Activated CD4-positive, alpha-beta T cell treated with anti-CD3 and anti-CD28 coated beads, Interleukin-2, Interleukin-6, amounts not matched to agents 100 ng/mL and 50 ng/mL, durations not matched to agents 16 hours and 8 hours (primary cell): ENCODE data around the gene TMEM25.
"Not testable (repeated sequence)": the region's sequence is repeated elsewhere in the genome, so short reads cannot be mapped to it uniquely, and the experiment has no call there.

ENCODE experiments used
- DNase-seq: peaks from one replicate; pipeline ENCODE4 v3.0.0-alpha.2; 2020

The TMEM25 gene

DNA sequence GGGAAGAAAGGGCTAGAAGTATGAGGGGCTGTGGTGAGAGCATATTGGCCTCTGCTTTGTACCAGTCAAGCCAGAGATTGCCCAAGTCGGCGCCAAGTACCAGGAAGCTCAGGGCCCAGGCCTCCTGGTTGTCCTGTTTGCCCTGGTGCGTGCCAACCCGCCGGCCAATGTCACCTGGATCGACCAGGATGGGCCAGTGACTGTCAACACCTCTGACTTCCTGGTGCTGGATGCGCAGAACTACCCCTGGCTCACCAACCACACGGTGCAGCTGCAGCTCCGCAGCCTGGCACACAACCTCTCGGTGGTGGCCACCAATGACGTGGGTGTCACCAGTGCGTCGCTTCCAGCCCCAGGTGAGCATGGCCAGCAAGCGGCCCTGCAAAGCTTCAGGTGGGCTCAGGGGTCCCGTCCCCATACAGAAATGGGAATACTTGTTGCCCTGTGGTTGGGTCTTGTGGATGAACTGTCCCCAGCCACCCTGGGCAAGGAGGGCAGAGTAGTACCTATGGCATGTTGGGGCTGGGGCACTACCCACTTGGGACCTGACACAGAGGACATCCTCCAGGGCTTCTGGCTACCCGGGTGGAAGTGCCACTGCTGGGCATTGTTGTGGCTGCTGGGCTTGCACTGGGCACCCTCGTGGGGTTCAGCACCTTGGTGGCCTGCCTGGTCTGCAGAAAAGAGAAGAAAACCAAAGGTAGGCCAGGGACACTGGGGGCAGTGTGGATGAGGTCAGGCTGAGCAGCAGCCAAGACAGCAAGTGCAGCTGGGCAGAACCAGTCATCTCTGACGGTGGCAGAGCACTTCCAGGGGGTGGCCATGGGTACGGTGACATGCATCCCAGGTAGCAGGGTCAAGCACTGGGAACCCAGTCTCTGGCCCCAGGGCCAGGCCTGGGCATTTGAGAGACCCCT, 2.1 kb downstream of the TMEM25 start:
- DNase-seq = no peak

- no peak for DNase-seq
Measured at GRCh38 chr11:118533769-118534729, 3.1 kb downstream of the TMEM25 start.

GRCh38 chr11:118535261-118535660, 4.3 kb downstream of the TMEM25 start:
- DNase-seq = no peak

DNA sequence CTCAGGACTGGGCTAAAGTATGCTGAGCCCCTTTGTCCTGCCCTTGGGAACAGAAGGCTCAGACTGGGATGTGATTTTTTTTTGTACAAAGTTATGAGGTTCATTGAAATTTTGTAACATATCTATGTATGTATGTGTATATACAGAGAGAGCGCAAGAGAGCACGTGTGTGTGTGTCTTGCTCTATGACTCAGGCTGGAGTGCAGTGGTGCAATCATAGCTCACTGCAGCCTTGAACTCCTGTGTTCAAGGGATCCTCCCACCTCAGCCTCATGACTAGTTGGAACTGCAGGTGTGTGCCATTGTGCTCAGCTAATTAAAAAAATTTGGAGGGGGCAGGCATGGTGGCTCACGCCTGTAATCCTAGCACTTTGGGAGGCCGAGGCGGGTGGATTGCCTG, 5.7 kb downstream of the TMEM25 start:
- no peak for DNase-seq

DNA sequence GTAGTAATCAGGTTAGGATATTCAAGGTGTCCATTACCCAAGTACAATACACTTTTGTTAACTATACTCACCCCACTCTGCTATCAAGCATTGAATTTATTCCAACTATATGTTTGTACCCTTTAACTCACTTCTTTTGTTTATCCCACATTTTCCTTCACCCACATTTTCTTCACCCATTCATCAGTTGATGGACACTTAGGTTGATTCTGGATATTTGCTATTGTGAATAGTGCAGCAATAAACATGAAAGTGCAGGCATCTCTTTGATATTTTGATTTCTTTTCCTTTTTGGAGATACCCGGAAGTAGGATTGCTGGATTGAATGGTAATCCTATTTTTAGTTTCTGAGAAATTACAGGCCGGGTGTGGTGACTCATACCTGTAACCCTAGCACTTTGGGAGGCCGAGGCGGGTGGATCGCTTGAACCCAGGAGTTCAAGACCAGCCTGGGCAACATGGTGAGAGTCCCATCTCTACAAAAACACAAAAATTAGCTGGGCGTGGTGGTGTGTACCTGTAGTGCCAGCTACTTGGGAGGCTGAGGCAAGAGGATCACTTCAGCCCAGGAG, 6.5 kb downstream of the TMEM25 start:
- DNase-seq = no peak

- no peak for DNase-seq
Measured at GRCh38 chr11:118544010-118544646, 13.1 kb downstream of the TMEM25 start.

DNA sequence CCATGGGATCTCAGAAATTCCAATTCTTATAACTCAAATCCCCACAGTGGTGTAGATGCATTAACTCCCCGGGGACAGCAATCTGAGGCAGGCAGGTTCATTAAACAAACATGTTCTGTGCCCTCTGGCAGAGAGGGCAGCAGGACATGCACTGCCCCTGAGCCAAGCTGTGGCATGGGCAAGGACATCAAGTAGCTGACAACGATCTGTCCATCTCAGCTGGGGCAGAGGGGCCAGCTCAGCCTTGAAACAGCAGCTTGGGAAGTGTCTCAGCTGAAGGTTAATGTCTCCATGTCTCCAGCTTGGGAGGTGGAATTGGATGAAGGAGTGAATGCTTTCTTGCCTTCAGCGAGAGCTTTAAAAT, 13.6 kb downstream of the TMEM25 start:
- DNase-seq = no peak

- no peak for DNase-seq
Measured at GRCh38 chr11:118545533-118545932, 14.5 kb downstream of the TMEM25 start.

DNA sequence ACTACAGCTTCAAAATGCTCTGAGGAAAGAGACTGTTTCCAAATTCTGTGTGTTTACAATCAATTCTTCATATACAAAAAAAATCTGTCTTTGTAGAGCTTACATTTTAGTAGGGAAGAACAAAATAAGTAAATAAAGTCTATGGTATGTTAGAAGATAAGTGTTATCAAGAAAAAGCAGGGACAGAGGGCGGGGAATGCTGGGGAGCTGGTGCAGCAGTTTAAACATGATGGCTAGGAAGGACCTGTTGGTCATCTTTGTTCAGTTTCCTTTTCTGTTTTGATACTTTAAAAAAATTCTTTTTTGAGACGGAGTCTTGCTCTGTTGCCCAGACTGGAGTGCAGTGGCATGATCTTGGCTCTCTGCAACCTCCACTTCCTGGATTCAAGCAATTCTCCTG, 16.1 kb downstream of the TMEM25 start:
- no peak for DNase-seq

GRCh38 chr11:118552341-118552740, 21.3 kb downstream of the TMEM25 start:
- no peak for DNase-seq

GRCh38 chr11:118560806-118561205, 29.8 kb downstream of the TMEM25 start:
- no peak for DNase-seq

GRCh38 chr11:118565051-118565450, 34.1 kb downstream of the TMEM25 start:
- DNase-seq = no peak

- DNase-seq = no peak
Measured at GRCh38 chr11:118569670-118570069, 38.7 kb downstream of the TMEM25 start.

DNA sequence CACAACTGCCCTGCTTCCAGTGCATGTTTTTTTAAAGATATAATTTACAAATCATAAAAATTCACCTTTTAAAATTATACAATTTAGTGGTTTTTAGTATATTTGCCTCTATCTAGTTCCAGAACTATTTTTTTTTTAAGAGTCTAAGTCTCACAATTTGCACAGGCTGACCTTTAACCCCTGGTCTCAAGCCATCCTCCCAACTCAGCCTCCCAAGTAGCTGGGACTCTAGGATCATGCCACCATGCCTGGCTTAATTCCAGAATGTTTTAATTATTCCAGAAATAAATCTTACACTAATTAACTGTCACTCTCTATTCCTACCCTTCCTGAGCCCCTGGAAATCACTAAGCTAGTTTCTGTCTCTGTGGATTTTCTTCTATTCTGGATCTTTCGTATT, 39.8 kb downstream of the TMEM25 start:
- no peak for DNase-seq

DNA sequence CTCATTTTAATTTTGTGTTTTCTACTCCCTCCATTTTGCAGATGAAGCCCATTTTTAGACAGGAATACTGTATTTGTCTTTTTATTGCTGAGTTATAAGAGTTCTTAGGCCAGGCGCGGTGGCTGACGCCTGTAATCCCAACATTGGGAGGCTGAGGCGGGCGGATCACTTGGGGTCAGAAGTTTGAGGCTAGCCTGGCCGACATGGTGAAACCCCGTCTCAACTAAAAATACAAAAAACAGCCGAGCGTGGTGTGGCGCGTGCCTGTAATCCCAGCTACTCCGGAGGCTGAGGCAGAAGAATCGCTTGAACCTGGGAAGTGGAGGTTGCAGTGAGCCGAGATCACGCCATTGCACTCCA, 40.7 kb downstream of the TMEM25 start:
- not testable (repeated sequence) for DNase-seq

DNA sequence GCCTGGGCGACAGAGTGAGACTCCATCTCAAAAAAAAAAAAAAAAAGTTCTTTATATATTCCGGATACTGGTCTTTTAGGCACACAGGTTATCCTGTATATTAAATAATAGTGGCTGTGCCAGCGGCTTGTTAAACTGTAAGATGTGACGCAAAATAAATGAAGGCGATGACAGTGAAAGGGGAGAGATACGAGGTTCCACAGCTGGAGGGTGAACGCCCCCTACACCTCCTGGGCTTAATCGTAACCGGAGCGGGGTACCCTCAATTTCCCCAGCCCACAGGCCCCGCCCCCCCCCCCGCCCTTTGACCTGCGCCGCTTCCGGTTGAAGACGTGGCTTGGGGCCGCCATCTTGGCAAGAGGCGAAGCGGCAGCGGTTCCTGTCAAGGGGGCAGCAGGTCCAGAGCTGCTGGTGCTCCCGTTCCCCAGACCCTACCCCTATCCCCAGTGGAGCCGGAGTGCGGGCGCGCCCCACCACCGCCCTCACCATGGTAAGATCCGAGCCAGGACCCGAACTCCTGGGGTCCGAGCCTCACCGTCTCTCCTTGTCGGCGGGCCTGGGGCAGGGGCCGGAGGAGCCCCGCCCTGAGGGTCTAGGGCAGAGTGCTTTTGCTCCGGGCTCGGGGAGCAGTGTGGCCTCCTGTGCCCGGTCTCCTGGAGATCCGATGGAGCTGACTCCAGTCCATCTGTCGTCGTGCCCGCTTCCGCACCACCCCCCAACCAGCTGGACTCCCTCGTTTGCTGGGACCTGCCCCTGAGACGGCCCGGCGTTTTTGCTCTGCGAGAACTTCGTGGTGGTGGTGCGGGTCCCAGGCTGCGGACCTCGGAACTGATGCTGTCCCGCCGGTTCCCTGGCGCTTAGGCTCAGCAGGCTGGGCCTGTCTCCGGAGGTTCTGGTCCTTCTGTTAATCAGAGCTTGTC, 41.3 kb downstream of the TMEM25 start, which contains the start of gene ARCN1:
Gene ARCN1, plus strand, starts transcription at position 349 of the 920 bp plus-strand sequence. Its CDS starts 139 bp downstream, at position 488.
- peak; percentile 87 for DNase-seq

DNA sequence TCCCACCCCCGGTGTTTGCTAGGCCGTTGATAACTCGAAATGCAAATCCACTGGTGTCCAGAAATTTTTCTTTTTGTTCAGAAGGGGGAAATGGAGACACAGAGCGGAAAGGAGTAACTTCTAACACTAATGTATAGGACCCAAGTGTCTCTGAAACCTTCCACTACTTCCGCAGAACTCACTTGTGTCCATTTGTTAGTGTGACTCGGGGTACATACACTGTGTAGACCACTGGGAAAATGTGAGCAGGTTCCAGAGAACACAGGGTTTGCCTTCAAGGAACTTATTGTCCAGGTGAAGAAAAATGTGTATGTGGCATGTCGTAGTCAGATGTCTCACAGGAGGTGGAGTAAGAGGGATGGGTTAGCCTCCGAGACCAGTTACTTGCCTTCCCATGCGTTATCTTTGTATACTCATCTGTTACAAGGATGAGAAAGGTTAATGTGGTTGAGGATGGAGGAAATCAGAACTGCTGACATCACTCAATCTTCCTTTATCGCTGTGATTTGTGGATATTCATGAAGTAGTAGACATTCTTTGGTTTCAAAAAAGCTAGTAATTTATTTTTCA, 42.1 kb downstream of the TMEM25 start:
- peak; percentile 67 for DNase-seq

DNA sequence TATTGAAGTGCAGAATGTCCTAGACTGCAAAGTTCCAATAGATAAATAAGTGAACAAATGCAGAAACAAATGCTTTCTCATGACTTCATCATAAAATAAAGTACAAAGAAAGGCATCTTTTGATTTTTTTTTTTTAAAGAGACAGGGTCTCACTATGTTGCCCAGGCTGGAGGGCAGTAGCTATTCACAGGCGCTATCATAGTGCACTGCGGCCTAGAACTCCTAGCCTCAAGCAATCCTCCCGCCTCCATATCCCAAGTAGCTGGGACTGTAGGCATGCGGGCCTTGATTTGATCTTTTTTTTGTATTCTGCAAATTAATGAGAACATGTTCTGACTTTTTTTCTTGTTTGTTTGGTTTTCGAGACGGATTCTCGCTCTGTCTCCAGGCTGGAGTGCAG, 43.6 kb downstream of the TMEM25 start:
- no peak for DNase-seq

DNA sequence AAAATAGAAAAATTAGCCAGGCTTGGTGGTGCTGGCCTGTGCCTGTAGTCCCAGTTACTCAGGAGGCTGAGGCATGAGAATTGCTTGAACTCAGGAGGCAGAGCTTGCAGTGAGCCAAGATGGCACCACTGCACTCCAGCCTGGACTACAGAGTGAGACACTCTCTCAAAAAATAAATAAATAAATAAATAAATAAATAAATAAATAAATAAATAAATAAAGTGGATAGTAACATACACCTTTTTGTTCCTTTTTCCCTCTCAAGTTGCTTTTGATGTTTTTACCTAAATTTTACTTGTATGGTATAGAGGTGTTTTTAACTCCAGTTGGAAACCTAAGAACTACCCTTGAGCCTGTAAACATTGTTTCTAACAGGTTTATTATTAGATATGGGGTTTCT, 47.0 kb downstream of the TMEM25 start:
- DNase-seq = not testable (repeated sequence)

DNA sequence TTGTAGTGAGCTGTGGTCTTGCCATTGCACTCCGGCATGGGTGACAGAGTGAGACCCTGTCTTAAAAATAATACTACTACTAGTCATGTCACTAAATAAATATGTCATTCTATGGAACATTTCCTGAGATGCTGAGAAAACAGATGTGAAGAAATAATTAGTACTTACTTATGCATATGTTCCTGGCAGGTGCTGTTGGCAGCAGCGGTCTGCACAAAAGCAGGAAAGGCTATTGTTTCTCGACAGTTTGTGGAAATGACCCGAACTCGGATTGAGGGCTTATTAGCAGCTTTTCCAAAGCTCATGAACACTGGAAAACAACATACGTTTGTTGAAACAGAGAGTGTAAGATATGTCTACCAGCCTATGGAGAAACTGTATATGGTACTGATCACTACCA, 50.1 kb downstream of the TMEM25 start:
- no peak for DNase-seq
